GM04504 (cell line): ENCODE measurements around the gene DDX18.

Experiments
- DNase-seq: peaks from one replicate; pipeline ENCODE4 v3.0.0-alpha.2; 2012; ENCODE audit warnings: low read depth

DDX18 gene

DNA sequence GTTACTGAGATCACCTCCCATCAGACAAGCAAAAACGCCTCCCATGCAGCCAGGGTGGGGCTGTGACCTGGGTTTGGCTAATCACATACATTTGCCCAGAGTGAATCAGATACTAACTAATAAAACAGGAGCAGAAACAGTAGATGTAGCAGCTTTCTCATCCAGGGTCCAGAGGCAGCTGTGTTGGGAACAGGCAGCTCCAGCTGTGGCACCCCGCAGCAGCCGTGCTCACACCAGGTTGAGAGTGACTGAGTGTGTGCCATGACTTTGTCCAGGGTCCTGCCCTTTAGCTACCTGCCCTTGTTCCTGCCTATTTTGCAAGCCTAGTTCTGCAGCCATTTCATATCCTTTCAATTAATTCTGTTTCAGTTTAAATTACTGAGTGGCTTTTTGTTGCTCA lies 20.5 kb downstream of the DDX18 start:
- DNase-seq, result no peak

DNA sequence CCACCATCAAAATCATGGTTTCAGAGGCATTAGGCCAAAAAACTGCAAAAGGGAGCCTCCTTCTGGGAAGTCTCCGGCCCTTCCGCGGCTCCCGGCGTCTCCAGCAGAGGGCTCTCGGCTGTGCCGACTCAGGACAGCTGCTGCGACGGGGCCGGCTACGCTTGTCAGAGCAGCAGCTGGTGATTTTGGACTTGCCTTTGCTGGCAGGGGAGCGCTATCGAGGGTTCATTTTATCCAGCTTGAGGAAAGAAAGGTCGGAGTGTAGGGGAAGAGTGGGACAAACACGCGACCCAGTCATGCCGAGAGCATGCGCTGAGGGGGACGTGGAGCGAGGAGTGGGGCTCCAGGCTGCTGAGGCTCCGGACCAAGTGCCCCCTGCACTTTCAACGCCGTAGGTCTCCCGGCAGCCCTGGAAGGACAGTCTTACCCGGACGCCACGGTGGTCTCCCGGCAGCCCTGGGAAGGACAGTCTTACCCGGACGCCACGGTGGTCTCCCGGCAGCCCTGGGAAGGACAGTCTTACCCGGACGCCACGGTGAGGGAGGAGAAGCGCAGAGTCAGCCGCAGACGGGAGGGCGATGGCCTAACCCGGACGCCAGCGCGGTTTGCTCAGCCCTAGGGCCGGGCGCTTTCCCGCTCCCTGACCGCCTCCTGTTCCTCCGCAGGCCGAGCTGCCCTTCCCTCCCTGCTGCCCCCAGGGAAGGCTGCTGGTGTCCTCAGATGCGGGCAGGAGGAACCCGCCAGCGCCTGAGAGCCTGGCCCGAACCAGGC lies 21.7 kb downstream of the DDX18 start:
- DNase-seq, result peak; percentile 69

DNA sequence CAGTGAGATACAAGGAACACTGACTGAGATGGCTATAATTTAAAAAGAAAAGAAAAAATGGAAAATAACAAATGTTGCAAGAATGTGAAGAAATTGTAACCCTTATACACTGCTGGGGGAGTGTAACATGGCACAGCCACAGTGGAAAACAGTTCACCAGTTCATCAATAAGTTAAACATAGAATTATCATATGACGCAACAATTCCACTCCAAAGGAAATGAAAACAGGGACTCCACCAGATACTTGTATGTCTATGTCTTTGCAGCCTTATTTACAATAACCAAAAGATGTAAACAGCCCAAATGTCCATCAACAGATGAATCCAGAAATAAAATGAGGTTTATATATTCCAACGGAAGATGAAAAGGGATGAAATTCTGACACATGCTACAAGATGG lies 30.8 kb downstream of the DDX18 start:
- no peak for DNase-seq

DNA sequence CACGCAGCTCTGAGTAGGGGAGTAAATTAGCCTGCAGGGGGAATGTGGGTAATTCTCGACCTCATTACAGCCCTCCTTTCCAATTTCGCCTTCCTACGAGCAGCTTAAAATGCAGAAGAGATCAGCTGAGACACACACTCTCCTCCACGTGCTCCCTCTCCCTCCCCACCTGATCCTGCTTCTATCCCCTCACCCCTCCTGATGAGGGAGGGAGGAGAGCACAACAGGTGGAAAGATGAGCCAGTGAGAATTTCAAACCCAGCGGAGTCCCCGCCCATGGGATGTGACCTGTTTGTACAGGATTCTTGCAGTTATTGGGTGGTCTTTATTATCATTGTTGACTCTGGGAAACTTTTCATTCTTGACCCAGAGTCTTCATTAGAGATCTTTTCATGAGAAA lies 35.5 kb downstream of the DDX18 start:
- no peak for DNase-seq

DNA sequence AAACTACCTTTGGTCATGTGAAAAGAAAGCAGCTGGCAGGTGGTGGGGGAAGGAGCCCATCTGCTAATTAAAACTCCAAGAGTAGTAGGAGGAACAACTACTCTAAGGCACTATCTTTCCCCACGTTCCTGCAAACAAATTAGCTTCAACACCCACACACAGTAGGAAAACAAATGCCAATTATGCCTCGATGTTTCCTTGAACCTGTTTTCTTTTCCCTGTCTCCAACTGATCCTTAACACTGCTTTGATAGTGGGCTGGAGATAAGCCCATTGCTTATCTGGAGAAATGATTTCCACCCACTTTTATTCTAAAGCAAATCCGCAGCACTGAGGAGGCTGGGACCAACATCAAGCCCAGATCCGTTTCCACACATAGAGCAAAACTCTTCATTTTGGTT lies 36.0 kb downstream of the DDX18 start:
- DNase-seq, result no peak

GRCh38 chr2:117851969-117852368 lies 37.5 kb downstream of the DDX18 start:
- DNase-seq, result no peak

DNA sequence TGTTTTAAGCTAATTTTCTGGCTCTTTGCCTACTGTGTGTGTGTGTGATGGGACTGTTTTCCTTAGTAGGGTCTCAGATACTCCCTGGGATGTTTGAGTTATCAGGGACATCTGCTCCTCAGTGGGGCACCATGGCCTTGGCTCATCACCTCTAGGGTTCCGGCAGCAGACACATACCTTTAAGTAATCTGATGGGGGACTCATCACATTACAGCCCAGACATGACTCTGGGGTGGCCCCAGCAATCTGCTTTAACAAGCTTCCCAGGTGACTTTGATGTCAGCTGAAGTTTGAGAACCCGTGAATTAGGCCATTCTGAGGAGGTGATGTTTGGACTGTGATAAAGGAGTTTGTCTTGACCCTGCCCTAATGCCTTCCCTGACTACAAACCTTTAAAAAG lies 38.8 kb downstream of the DDX18 start:
- DNase-seq, result no peak

GRCh38 chr2:117853873-117854272 lies 39.4 kb downstream of the DDX18 start:
- DNase-seq, result no peak

GRCh38 chr2:117854610-117855009 lies 40.1 kb downstream of the DDX18 start:
- no peak for DNase-seq

GRCh38 chr2:117855886-117856285 lies 41.4 kb downstream of the DDX18 start:
- no peak for DNase-seq

DNA sequence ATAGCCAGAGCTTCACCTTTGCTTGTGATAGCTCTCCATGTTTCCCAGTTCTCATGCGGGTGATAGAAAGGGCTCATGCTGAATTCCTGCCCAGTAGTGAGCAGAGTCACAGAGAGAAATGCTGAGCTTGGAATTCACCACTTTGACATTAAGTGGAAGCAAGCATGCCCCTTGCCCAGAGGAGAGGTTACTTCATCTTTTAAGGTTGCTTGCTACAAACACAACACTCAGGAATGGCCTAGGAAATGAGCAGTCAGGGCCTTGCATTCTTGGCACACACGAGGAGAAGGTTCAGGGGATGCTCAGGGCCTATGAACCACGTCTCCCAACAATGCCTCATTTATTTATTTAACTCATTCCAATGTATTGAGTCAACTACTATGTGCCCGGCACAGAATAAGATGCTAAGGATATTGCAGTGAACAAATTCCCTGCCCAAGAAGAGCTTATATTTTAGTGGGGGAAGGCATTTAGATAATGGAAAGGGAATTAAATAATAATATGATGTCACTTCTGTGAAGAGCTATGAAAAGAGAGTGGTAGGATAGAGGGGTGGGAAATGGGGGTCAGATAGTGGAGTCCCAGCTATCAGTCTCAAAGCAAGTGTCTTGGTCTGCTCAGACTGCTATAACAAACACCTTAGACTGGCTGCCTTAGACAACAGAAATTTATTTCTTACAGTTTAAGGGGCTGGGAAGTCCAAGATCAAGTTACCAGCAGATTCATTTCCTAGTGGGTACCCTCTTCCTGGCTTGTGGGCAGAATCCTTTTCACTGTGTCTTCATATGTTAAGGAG lies 42.1 kb downstream of the DDX18 start:
- DNase-seq, result peak; percentile 77

DNA sequence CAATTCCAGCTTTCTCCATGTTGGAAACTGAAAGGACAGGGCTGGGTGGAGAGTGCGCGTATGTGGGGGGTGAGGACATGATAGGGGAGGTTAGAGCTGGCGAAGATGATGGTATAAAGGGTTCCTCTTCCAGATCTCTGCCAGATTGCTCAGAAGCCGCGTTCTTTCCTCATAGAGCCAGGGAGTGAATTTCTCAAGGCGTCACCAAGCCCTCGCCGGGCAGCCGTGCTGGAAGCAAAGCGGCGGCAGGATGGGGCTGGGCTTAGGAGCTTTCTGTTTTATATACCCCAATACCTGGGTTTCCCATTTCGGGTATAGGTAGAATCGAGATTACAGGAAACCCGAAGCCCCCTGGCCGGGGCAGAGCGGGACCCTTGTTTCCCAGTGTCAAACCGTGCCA lies 43.8 kb downstream of the DDX18 start:
- DNase-seq, result no peak

- DNase-seq, result no peak
Observed at GRCh38 chr2:117858892-117859531, 44.5 kb downstream of the DDX18 start.

- DNase-seq, result no peak
Observed at GRCh38 chr2:117859532-117859911, 45.0 kb downstream of the DDX18 start.

GRCh38 chr2:117859924-117860647 lies 45.6 kb downstream of the DDX18 start:
- no peak for DNase-seq

- peak; percentile 3 for DNase-seq
Observed at GRCh38 chr2:117862459-117862858, 48.0 kb downstream of the DDX18 start.

DNA sequence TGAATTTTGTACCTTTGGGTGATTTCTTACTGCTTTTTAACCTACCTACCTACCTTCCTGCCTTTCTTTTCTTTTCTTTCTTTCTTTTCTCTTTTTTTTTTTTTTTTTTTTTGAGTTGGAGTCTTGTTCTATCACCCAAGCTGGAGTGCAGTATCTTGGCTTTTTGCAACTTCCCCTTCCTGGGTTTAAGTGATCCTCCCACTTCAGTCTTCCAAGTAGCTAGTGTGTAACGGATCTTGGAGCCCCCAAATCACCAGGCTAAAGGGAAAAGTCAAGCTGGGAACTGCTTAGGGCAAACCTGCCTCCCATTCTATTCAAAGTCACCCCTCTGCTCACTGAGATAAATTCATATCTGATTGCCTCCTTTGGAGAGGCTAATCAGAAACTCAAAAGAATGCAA lies 61.3 kb downstream of the DDX18 start:
- no peak for DNase-seq

GRCh38 chr2:117879003-117879402 lies 64.5 kb downstream of the DDX18 start:
- no peak for DNase-seq
